GM18909 (cell line): ENCODE data around the gene GALM.
"Not testable (repeated sequence)": the region's sequence is repeated elsewhere in the genome, so short reads cannot be mapped to it uniquely, and the experiment has no call there.

ENCODE experiments used
- ATAC-seq: cut with Tn5 transposase; IDR thresholded peaks from one replicate; pipeline ENCODE4 v1.9.1; 2021; ENCODE audit warnings: mild to moderate bottlenecking; ENCODE audit not compliant: unreplicated experiment, poor library complexity

GALM gene

GRCh38 chr2:38734299-38735058 is 68.6 kb downstream of the GALM start:
- ATAC-seq = no peak

GRCh38 chr2:38735999-38736320 is 70.0 kb downstream of the GALM start:
- ATAC-seq = no peak

- not testable (repeated sequence) for ATAC-seq
Measured at GRCh38 chr2:38737000-38737698, 71.2 kb downstream of the GALM start.

GRCh38 chr2:38737925-38738324 is 72.0 kb downstream of the GALM start:
- no peak for ATAC-seq

DNA sequence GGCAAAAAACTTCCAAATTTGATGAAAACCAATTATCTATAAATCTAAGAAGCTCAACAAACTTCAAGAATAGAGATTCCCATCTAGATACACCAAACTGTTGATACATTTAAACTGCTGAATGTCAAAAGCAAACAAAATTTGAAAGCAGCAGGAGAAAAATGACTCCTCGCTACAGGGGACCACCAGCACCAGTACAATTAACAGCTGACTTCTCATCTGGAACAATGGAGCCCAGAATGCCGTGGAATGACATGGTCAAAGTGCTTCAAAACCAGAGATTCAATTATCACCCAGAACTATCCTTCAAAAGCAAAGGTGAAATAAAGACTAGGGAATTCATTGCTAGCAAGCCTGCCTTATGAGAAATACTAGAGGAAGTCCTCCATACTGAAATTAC is 73.6 kb downstream of the GALM start:
- no peak for ATAC-seq

DNA sequence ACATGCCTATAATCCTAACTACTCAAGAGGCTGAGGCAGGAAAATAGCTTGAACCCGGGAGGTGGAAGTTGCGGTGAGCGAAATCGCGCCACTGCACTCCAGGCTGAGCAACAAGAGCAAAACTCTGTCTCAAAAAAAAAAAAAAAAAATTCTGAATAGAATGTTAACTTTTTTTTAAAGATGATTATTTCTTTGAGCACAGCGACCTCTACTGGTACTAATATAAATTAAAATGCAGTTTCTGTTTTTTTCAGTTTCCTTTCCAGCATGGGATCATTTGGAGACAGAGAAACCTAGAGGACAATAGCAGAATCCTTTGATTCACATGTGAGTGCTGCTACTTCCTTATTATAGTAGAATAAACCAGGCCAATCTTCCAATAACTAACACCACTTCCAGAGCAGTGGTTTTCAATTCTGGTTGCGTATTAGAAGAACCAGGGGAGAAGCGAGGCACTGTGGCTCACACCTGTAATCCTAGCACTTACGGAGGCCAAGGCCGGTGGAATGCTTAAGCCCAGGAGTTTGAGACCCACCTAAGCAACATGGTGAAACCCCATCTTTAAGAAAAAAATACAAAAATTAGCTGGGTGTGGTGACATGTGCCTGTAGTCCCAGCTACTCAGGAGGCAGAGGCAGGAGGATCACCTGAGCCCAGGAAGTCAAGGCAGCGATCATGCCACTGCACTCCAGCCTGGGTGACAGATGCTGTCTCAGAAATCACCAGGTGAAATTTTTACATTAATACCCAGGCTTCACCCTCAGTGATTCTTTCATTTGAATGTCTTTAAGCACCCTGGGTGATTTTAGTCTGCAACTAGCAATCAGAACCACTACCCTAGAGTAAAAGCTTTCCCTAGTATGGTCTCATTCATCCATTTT is 75.2 kb downstream of the GALM start:
- ATAC-seq = no peak

- no peak for ATAC-seq
Measured at GRCh38 chr2:38742797-38743559, 77.1 kb downstream of the GALM start.

- ATAC-seq = no peak
Measured at GRCh38 chr2:38743672-38744398, 77.9 kb downstream of the GALM start.

GRCh38 chr2:38744399-38744780 is 78.5 kb downstream of the GALM start:
- no peak for ATAC-seq

DNA sequence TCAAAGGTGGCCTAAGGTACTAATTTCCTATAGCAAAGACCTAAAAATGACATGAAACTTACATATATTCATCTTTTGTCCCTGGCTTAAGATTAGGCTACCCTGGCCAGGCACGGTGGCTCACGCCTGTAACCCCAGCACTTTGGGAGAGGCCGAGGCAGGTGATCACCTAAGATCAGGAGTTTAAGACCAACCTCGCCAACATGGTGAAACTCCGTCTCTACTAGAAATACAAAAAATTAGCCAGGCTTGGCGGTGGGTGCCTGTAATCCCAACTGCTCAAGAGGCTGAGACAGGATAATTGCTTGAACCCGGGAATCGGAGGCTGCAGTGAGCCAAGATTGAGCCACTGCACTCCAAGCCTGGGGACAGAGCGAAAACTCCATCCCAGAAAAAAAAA is 79.4 kb downstream of the GALM start:
- ATAC-seq = no peak

- ATAC-seq = no peak
Measured at GRCh38 chr2:38747007-38747424, 81.1 kb downstream of the GALM start.

DNA sequence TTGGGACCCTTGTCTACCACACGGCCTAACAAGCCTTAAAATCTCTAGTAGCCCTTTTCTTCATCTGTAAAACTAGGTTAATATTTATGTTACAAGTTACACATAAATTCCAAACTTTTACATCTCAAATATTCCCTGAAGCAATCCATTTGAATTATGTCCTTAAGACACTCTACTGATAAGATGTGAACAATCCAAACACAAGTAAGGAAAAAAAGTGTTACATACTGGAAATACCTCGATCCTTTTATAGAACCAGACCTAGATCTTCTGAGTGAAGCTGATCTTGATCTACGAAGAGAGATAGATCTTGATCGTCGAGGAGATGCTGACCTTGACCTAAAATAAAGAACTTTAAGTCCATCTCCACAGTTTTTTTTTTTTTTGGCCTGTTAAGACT is 81.9 kb downstream of the GALM start:
- ATAC-seq = no peak

- no peak for ATAC-seq
Measured at GRCh38 chr2:38748391-38748790, 82.5 kb downstream of the GALM start.

DNA sequence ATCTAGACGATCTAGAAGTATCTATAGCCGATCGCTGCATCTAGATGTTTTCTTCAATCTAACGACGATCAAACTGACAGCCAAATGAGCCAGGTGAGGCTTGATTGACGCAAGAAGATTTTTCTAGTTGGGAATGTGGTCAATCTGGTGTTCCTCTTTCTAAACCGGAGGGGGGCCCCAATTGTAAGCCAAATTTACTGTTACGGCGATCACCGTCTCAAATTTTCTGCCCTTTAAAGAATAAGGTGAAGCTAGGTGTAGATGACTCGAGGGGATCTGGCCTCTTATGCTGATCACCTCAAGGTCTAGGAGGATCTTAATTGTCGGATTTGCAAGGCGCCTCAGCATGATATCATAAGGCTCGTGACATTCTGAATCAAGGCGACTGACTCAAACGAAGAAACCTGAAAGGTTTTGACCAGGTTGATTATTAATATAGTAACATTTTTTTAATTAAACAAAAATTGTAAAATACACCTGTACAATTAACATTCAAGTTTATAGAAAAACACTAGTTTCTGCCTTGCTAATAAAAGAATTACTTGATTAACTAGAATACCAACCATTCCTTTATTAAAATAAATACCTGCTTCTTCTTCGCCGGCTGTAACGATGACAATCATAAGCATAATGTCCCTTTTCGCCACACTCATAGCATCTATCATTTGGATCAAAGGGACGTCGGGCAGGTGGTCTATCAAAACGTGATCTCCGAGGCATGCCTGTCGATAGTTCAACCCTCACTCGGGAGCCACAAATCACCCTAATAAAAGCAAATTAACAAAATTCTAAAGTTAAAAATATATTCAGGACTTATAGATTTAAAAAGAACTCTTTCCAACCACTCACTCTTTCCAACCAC is 83.3 kb downstream of the GALM start:
- no peak for ATAC-seq

DNA sequence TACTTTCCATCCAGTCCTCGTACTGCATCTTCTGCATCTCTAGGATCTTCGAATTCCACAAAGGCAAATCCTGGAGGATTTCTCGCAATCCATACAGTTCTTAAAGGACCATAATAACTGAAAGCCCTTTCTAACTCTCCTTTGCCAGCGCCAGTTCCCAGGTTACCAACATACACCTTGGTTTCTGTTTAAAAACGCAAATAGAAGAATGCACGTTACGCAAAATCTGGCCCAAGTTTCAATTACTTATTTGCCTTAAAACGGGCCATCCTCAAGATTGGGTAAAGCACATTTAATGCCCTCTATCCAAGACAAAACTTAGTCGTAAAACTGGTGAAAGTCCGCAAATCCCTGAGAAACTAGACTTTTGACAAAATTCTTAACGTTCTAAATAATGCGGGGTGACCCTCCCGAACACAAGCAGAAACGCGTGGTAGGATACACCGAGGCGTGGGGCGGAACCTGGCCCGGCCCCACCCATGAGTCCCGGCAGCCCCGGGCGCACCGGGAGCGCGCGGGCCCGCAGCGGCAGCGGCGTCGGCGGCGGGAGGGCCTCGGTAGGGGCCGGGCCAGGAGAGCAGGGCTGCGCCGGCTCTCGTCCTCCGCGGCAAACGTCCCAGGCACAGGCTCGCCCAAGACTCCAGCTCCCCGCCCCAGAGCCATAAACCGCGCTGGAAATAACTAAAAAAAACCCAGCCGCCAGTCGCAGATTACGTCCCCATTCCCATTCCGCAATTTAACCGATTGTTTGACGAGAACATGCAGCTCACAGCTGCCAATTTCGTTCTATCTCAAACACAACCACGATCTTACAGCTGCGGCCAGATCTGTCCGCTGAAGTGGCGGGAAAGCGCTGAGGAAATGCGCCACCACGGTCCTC is 84.3 kb downstream of the GALM start:
- ATAC-seq = peak; percentile 36

DNA sequence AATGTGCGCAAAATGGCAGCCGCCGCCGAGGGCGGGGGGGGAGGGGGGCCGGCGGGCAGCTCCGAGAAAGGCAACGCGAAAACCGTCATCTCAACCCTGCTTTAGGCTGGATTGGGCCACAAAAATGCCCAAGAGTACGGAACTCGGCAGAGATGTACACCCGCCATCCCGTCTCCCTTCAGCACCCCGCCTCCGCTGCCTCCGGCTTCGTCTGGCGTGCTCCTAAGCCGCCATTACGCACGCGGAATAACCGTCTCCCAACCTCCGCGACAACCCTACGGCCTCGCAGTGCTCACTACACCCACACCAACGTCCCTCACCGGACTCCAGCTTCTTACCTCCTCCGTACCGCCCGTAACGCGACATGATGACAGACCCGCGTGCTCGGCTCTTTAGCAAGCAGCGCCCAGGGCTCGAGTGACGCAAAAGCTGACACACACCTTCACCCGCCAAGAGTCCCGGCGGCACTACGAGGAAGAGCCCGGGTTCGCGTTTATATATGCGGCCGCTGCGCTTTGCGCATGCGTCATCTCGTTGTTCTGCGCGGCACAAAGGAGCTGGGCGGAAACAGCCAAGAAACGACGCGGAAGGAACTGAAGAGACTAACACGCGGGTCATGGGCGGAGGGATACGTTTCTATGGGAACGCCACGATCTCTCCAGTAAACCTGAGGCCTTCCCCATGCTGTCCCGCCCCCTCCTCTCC is 85.1 kb downstream of the GALM start, which contains the start of gene SRSF7:
Gene SRSF7 (minus strand): TSS at position 471 of the 705 bp plus-strand sequence. CDS start 105 bp downstream, at position 366.
- peak; percentile 84 for ATAC-seq
